ENCODE results near the gene DACT3. TPM values are rescaled to one million over a fixed set of nuclear protein-coding genes. Genes with fewer than 3 reads are reported as not detected.

The DACT3 gene
- total RNA-seq, 1 experiment from 2014 or later: not detected

DNA sequence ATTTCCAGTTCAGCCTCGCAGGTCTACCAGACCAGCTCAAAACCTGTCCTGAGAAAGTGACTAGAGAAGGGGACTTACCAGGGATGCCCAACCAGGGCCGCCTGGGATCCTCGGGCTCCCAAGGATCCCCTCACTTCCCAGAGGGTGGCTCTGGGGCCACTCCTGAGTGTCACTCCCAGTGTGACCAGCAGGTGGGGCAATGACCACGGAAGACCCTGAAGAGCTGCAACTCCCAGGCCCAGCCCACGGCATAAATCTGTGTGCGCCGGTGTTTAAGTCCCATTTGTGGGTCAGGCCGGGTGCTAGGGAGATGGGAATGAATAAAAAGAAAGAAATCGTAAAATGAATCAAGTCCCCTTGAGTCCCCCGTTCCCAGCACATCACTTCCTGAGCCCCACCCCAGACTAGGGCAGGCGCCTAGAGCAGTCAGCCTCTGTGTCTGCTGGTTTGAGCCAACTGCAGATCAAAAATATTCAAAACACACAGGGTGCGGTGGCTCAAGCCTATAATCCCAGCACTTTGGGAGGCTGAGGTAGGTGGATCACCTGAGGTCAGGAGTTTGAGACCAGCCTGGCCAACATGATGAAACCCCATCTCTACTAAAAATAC is 46.8 kb downstream of the DACT3 start:
- DNase-seq (ENCODE audit: extremely low read depth, low read depth): peak; percentile 65

DNA sequence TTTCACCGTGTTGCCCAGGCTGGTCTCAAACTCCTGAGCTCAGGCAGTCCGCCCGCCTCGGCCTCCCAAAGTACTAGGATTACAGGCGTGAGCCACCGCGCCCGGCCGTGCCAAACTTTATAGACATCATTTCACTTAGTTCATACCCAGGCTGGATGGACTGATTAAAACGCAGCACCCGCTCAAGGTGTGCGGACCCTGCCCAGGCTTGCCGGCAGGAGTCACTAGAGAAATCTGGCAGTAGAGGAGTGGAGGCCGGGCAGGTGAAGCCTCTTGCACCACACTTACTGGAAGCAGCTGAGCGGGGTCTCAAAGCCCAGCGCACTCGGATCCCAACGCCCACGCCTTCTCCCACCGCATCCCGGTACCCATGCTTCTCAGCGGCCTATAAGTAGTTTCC is 47.5 kb downstream of the DACT3 start:
- no peak for DNase-seq (ENCODE audit: extremely low read depth, low read depth)

- no peak for DNase-seq (ENCODE audit: extremely low read depth, low read depth)
These were observed 49.2 kb downstream of the DACT3 start for GRCh38 chr19:46611776-46612175.

- DNase-seq (ENCODE audit: extremely low read depth, low read depth): no peak
These were observed 49.9 kb downstream of the DACT3 start for GRCh38 chr19:46610851-46611770.

- DNase-seq (ENCODE audit: extremely low read depth, low read depth): no peak
These were observed 50.6 kb downstream of the DACT3 start for GRCh38 chr19:46610413-46610775.

DNA sequence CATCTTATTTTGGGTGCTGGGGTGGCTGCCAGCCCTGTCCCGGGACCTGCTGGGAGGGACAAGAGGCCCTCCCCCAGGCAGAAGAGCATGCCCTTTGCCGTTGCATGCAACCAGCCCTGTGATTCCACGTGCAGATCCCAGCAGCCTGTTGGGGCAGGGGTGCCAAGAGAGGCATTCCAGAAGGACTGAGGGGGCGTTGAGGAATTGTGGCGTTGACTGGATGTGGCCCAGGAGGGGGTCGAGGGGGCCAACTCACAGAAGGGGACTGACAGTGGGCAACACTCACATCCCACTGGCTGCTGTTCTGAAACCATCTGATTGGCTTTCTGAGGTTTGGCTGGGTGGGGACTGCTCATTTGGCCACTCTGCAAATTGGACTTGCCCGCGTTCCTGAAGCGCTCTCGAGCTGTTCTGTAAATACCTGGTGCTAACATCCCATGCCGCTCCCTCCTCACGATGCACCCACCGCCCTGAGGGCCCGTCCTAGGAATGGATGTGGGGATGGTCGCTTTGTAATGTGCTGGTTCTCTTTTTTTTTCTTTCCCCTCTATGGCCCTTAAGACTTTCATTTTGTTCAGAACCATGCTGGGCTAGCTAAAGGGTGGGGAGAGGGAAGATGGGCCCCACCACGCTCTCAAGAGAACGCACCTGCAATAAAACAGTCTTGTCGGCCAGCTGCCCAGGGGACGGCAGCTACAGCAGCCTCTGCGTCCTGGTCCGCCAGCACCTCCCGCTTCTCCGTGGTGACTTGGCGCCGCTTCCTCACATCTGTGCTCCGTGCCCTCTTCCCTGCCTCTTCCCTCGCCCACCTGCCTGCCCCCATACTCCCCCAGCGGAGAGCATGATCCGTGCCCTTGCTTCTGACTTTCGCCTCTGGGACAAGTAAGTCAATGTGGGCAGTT is 51.2 kb downstream of the DACT3 start:
- no peak for DNase-seq (ENCODE audit: extremely low read depth, low read depth)

- no peak for DNase-seq (ENCODE audit: extremely low read depth, low read depth)
These were observed 52.2 kb downstream of the DACT3 start for GRCh38 chr19:46608581-46609345.

DNA sequence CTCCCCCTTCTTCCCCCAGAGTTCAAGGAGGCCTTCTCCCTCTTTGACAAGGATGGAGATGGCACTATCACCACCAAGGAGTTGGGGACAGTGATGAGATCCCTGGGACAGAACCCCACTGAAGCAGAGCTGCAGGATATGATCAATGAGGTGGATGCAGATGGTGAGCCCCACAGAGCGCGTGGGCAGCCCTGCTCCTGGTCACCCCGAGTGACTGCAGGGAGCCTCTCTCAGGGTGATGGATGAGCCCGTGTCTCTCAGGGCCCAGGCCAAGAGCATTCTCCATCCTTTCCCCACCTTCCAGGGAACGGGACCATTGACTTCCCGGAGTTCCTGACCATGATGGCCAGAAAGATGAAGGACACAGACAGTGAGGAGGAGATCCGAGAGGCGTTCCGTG is 52.8 kb downstream of the DACT3 start:
- no peak for DNase-seq (ENCODE audit: extremely low read depth, low read depth)

DNA sequence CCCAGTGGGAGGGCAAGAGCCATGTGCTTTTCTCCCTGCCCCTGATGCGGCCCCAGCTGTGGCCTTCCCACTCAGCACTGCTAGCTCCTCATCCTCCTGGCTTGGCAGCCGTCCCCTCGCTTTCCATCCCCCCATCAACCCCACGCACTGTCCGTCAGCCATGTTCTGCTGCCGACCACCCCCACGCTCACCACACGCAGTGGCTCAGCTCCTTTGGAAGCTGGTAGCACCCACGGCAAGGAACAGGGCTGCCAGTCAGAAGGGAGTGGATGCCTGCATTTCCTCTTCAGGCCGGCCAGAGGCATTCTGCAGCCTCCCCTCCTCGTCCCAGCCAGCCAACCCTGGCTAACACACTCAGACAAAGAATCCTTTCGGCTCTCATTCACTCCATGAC is 53.5 kb downstream of the DACT3 start:
- DNase-seq (ENCODE audit: extremely low read depth, low read depth): no peak

DNA sequence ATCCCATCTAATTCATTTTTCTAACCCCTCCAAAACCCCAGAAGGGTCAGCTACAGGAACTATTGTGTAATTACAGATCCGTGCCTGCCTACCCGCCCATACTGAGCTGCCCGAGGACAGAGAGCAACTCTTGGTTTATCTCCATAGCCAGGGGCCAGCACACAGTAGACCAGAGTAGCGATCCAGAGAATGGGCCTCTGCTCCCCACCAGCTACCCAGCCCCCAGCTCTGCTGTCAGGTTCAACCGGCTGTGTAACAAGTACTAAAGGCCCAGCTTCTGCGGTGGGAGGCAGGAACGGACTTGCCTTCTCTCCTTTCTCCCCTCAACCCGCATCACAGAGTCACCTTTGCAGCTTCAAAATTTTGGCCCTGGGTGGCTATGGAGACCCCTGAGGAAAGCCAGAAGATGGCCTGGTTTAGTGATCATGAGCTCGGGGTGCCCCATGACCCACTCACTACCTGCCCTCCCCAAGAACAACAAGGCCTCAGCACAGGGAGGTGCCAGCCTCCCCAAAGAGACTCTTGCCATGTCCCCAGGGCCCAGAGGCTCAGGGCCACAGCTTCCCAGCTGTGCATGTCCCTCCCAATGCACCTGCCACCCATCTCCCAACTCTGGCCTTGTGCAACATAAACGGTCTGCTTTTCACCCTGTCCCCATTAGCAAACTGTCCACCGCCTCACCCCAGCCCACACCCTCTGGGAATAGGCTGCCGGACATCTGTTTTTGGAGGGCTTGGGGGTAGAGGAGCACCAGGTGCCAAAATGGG is 54.1 kb downstream of the DACT3 start:
- DNase-seq (ENCODE audit: extremely low read depth, low read depth): no peak

DNA sequence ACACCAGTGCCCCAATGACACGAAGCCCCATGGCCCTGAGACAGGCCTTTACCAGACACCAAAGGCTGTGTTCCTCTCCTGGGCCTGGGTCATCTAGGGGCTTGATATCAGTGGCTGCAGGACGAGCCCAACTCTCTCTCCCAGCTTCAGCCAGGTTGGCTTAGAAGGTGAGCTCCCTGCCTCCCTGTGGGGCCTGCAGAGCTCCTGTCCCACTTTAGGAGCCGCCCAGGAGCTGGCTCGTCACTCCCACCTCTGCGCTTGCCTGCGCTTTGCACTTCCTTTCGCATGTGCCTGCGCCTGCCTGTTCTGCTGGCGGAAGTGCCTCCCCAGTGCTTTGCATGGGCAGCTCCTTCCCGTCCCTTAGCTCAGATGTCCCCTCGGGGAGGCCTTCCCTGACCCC is 55.0 kb downstream of the DACT3 start:
- DNase-seq (ENCODE audit: extremely low read depth, low read depth): no peak

GRCh38 chr19:46605356-46605821 is 55.6 kb downstream of the DACT3 start:
- DNase-seq (ENCODE audit: extremely low read depth, low read depth): no peak

DNA sequence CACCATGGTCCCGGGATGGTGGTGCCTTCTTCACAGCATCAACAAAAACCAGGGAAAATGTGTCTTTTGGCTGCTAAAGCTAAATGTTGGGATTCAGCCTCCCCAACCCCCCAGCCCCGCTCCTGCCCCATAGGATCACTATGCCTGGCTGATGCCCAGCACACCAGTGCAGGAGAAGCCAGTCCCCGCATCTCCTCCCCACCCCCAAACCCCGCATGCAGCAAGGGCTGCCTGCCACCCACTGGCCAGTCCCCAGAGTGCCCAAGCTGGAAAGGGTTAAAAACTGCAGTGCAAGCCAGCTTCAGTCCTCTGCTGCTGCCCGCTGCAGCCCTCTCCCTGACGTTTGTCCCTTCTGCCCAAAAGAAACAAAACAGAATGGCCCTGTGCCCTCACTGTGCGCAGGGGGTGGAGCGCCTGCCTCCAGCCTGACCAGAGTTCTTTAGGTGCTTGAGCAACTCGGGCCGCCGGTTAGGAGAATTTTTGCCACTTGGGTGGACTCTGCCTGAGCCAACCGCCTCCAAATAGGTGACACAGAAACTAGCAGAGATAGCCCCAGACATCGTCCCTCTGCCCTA is 56.1 kb downstream of the DACT3 start:
- no peak for DNase-seq (ENCODE audit: extremely low read depth, low read depth)

- no peak for DNase-seq (ENCODE audit: extremely low read depth, low read depth)
These were observed 57.2 kb downstream of the DACT3 start for GRCh38 chr19:46603752-46604231.

- DNase-seq (ENCODE audit: extremely low read depth, low read depth): no peak
These were observed 57.8 kb downstream of the DACT3 start for GRCh38 chr19:46603195-46603637.

- DNase-seq (ENCODE audit: extremely low read depth, low read depth): no peak
These were observed 58.4 kb downstream of the DACT3 start for GRCh38 chr19:46602392-46603194.

DNA sequence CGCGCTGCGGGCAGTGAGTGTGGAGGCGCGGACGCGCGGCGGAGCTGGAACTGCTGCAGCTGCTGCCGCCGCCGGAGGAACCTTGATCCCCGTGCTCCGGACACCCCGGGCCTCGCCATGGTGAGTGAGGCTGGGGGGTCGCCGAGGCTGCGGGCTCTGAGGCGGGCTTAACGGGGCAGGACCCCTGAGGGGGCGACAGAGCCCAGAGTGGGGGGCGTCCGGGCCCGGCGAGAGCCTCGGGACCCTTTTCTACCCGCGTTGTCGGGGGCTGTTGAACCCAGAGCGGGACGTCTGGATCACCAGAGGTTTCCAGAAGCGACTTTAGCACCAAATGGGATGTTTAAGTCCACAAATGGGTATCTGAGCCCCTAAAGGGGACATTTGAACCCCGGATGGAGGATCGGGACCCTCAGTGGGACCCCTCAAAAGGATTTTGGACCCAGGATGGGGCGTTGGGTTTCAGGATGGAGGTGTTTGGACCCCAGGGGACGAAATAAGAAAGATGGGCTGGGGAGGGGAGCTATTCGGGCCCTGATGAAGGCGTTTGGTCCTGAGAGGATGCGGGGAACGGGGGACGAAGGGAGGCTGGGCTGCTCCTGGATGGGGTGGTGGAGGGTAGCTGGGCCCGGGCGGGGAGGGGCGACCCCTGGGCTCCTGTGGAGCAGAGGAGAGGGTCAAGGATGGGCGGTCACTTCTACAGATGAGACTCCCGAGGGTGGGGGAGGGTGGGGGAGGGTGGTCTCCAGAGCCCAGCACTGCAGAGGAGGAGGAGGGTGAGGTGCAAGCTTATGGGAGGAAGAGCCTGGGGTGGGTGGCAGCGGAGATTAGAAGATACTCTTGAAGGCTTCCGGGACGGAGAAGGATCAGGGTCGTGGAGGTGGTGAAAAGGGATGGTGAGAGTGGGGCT is 59.4 kb downstream of the DACT3 start, which contains the start of gene CALM3:
Gene CALM3 (plus strand): TSS at position 13 of the 907 bp plus-strand sequence. CDS start 105 bp downstream, at position 118.
- no peak for DNase-seq (ENCODE audit: extremely low read depth, low read depth)

Data from NCI-H460 (cell line).